Measurements from ENCODE around the gene RDH5. TPM values are rescaled to one million over a fixed set of nuclear protein-coding genes. Genes with fewer than 3 reads are reported as not detected.
"Not testable (repeated sequence)": the region's sequence is repeated elsewhere in the genome, so short reads cannot be mapped to it uniquely, and the experiment has no call there.

Gene RDH5
- total RNA-seq, 2 donors from 2014 or later, result 4.1 to 7.4 TPM

DNA sequence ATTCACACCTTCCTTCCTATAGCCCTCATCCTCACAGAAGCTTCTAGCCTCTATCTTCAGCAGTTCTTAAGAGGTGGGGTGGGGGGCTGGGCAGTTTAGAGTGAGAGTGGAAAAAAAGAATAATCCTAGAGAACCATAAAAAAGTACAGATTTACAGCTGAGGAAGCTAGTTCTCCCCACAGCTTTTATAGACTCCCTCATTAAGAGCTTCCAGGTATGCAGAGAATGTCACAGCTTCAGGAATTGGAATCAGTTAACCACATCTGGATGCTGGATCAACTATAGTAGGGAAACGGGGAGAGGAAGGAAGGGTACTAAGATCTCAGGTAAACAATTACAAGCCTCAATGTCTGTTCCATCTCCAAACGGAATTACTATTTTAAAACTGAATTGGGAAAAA lies 35.1 kb downstream of the RDH5 start:
- peaks cover 42% of the 10 kb centered on the region for H3K4me1 Mint-ChIP-seq
- peak overlapping the region; percentile 64 for H3K27ac Mint-ChIP-seq
- peak overlapping the region; percentile 41 for H3K9ac ChIP-seq (ENCODE audit: extremely low read depth, low read length, poor library complexity, severe bottlenecking)
- H3K9me3 Mint-ChIP-seq, result peaks cover 10% of the 10 kb centered on the region
- no peak for DNase-seq
- TF ChIP-seq, protein P1, sequence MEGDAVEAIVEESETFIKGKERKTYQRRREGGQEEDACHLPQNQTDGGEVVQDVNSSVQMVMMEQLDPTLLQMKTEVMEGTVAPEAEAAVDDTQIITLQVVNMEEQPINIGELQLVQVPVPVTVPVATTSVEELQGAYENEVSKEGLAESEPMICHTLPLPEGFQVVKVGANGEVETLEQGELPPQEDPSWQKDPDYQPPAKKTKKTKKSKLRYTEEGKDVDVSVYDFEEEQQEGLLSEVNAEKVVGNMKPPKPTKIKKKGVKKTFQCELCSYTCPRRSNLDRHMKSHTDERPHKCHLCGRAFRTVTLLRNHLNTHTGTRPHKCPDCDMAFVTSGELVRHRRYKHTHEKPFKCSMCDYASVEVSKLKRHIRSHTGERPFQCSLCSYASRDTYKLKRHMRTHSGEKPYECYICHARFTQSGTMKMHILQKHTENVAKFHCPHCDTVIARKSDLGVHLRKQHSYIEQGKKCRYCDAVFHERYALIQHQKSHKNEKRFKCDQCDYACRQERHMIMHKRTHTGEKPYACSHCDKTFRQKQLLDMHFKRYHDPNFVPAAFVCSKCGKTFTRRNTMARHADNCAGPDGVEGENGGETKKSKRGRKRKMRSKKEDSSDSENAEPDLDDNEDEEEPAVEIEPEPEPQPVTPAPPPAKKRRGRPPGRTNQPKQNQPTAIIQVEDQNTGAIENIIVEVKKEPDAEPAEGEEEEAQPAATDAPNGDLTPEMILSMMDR (conservative IDR thresholded peaks at IDR 0.05), result no peak
- H3K4me3 Mint-ChIP-seq, result no peak overlapping the region
- peaks cover 29% of the 10 kb centered on the region for H3K4me1 ChIP-seq (ENCODE audit: control insufficient read depth, insufficient read depth, low read length)
- WGBS, 2 experiments (ENCODE audit: insufficient coverage in 1 of 2, insufficient read length in 1 of 2), result 66 to 94% methylated on average over 2 of the region's 2 CpGs
- H3K27ac ChIP-seq (ENCODE audit: low read depth, low read length), result peak overlapping the region; percentile 28
- peaks cover 71% of the 10 kb centered on the region for H3K36me3 Mint-ChIP-seq (ENCODE audit: low read depth)
- H3K27me3 ChIP-seq (ENCODE audit: control insufficient read depth, insufficient read depth, low read length, poor library complexity, severe bottlenecking), result no peaks in the 10 kb centered on the region
- H3K4me3 ChIP-seq (ENCODE audit: low read length), result no peak overlapping the region
- H3K36me3 ChIP-seq (ENCODE audit: control insufficient read depth, insufficient read depth, low read length), result peaks cover 86% of the 10 kb centered on the region
- H3K9me3 ChIP-seq (ENCODE audit: control insufficient read depth, low read length), result peaks cover 16% of the 10 kb centered on the region
- H3K27me3 Mint-ChIP-seq (ENCODE audit: insufficient read depth), result no peaks in the 10 kb centered on the region

DNA sequence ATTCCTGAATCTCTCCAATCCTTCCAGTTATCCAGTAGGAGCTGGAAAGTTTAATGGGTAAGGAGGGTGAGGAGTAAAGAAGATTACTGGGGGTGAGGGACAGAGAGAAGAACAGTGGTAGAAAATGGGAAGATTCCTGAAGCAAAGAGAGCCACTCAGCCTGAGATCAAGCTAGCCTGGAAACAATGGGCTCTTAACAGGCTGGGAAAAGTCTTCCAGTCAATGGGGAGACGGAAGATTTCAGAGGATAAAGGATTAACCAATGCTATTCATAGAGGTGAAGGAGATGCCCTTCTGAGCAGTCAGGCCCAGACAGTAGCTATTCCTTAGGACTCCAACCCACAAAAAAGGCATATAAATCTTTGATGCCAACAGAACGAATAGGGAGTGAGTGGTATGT lies 37.5 kb downstream of the RDH5 start:
- no peak overlapping the region for H3K9ac ChIP-seq (ENCODE audit: extremely low read depth, low read length, poor library complexity, severe bottlenecking)
- H3K27me3 Mint-ChIP-seq (ENCODE audit: insufficient read depth), result no peaks in the 10 kb centered on the region
- WGBS, 2 experiments (ENCODE audit: insufficient coverage in 1 of 2, insufficient read length in 1 of 2), result 54 to 57% methylated on average over 1 to 2 of the region's 2 CpGs
- TF ChIP-seq, protein P1 (conservative IDR thresholded peaks at IDR 0.05), result no peak
- peaks cover 32% of the 10 kb centered on the region for H3K4me1 ChIP-seq (ENCODE audit: control insufficient read depth, insufficient read depth, low read length)
- H3K36me3 ChIP-seq (ENCODE audit: control insufficient read depth, insufficient read depth, low read length), result peaks cover 77% of the 10 kb centered on the region
- peak overlapping the region; percentile 50 for H3K27ac ChIP-seq (ENCODE audit: low read depth, low read length)
- peaks cover 13% of the 10 kb centered on the region for H3K9me3 Mint-ChIP-seq
- peaks cover 50% of the 10 kb centered on the region for H3K4me1 Mint-ChIP-seq
- no peak overlapping the region for H3K4me3 Mint-ChIP-seq
- peaks cover 68% of the 10 kb centered on the region for H3K36me3 Mint-ChIP-seq (ENCODE audit: low read depth)
- peak overlapping the region; percentile 91 for H3K27ac Mint-ChIP-seq
- no peak overlapping the region for H3K4me3 ChIP-seq (ENCODE audit: low read length)
- no peak for DNase-seq
- H3K9me3 ChIP-seq (ENCODE audit: control insufficient read depth, low read length), result peaks cover 22% of the 10 kb centered on the region
- H3K27me3 ChIP-seq (ENCODE audit: control insufficient read depth, insufficient read depth, low read length, poor library complexity, severe bottlenecking), result no peaks in the 10 kb centered on the region

DNA sequence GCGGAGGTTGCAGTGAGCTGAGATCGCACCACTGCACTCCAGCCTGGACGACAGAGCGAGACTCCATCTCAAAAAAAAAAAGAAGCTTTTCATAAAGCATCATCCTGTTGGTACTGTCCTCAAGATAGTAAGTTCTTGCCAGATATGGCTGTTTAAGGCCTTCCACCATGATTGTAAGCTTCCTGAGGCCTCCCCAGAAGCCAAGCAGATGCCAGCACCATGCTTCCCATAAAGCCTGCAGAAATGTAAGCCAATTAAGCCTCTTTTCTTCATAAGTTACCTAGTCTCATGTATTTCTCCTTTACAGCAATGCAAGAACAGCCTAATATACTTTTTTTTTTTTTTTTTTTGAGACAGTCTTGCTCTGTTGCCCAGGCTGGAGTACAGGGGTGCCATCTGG lies 38.4 kb downstream of the RDH5 start:
- peaks cover 52% of the 10 kb centered on the region for H3K4me1 Mint-ChIP-seq
- Histone ChIP-seq H3K9me3 (ENCODE audit: control insufficient read depth, low read length) (peaks cover 22% of the 10 kb centered on the region), H3K36me3 (ENCODE audit: control insufficient read depth, insufficient read depth, low read length) (peaks cover 74% of the 10 kb centered on the region), H3K4me1 (ENCODE audit: control insufficient read depth, insufficient read depth, low read length) (peaks cover 34% of the 10 kb centered on the region)
- WGBS, 2 experiments (ENCODE audit: insufficient coverage in 1 of 2, insufficient read length in 1 of 2), result 80 to 98% methylated on average over 4 of the region's 4 CpGs
- H3K4me3 Mint-ChIP-seq; H3K27me3 Mint-ChIP-seq (ENCODE audit: insufficient read depth); H3K27ac ChIP-seq (ENCODE audit: low read depth, low read length); H3K4me3 ChIP-seq (ENCODE audit: low read length); H3K27me3 ChIP-seq (ENCODE audit: control insufficient read depth, insufficient read depth, low read length, poor library complexity, severe bottlenecking); H3K9ac ChIP-seq (ENCODE audit: extremely low read depth, low read length, poor library complexity, severe bottlenecking); DNase-seq; H3K27ac Mint-ChIP-seq: not testable (repeated sequence)
- peaks cover 69% of the 10 kb centered on the region for H3K36me3 Mint-ChIP-seq (ENCODE audit: low read depth)
- peaks cover 13% of the 10 kb centered on the region for H3K9me3 Mint-ChIP-seq

DNA sequence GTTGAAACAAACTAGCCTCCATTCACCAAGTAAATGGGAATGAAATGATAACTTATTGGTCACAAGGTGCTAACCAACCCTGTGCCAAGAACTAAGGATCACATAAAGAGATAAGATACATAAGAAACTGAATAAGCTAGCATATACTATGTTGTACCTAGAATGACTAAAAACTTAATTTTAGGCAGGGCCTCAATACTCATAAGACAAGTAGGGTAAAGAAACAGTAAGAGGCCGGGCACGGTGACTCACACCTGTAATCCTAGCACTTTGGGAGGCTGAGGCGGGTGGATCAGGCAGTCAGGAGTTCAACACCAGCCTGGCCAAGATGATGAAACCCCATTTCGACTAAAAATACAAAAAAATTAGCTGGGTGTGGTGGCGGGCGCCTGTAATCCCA lies 40.5 kb downstream of the RDH5 start:
- WGBS, 2 experiments (ENCODE audit: insufficient coverage in 1 of 2, insufficient read length in 1 of 2), result 87 to 96% methylated on average over 5 to 6 of the region's 6 CpGs
- no peak overlapping the region for H3K4me3 Mint-ChIP-seq
- Histone ChIP-seq H3K36me3 (ENCODE audit: control insufficient read depth, insufficient read depth, low read length) (peaks cover 74% of the 10 kb centered on the region), H3K27ac (ENCODE audit: low read depth, low read length) (no peak overlapping the region), H3K27me3 (ENCODE audit: control insufficient read depth, insufficient read depth, low read length, poor library complexity, severe bottlenecking) (no peaks in the 10 kb centered on the region), H3K4me3 (ENCODE audit: low read length) (no peak overlapping the region), H3K9me3 (ENCODE audit: control insufficient read depth, low read length) (peaks cover 22% of the 10 kb centered on the region), H3K9ac (ENCODE audit: extremely low read depth, low read length, poor library complexity, severe bottlenecking) (no peak overlapping the region), H3K4me1 (ENCODE audit: control insufficient read depth, insufficient read depth, low read length) (peaks cover 24% of the 10 kb centered on the region)
- H3K9me3 Mint-ChIP-seq, result peaks cover 13% of the 10 kb centered on the region
- no peaks in the 10 kb centered on the region for H3K27me3 Mint-ChIP-seq (ENCODE audit: insufficient read depth)
- H3K36me3 Mint-ChIP-seq (ENCODE audit: low read depth), result peaks cover 64% of the 10 kb centered on the region
- TF ChIP-seq, protein P1 (conservative IDR thresholded peaks at IDR 0.05), result no peak
- peaks cover 36% of the 10 kb centered on the region for H3K4me1 Mint-ChIP-seq
- H3K27ac Mint-ChIP-seq, result no peak overlapping the region
- DNase-seq, result no peak

Data from endodermal cell (in vitro differentiated cells).